HTERT RPE-1 (cell line): ENCODE results near the gene GLUL.

Experiments used
- in situ Hi-C: fragments of 300-500 bp; cut with MboI; formaldehyde crosslinking; loops from 4 replicates; pipeline ENCODE4 v1.14.3; 2020; ENCODE audit warnings: low sequenced_read_pairs

The GLUL gene

GRCh38 chr1:182332261-182333060, 59.1 kb downstream of the GLUL start:
- in situ Hi-C loops = no loop called here
